ENCODE results near the gene GTF2IRD1. TPM values are rescaled to one million over a fixed set of nuclear protein-coding genes. Genes with fewer than 3 reads are reported as not detected.
A peak's percentile ranks its signal among the peaks of the same experiment; 100 is the strongest.

GTF2IRD1 gene
- total and polyA plus RNA-seq, 2 experiments from 2014 or later: 28.7 to 37.1 TPM

DNA sequence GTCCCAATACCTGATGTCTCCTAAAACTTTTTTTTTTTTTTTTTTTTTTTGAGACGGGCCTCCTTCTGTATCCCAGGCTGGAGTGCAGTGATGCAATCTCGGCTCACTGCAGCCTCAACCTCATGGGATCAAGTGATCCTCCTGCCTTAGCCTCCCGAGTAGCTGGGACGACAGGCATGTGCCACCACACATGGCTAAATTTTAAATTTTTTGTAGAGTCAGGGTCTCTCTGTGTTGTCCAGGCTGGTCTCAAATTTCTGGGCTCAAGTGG, 28.4 kb downstream of the GTF2IRD1 start:
- Histone ChIP-seq H3K4me3 (no peak overlapping the region), H3K4me1 (ENCODE audit: insufficient read depth) (peaks cover 19% of the 10 kb centered on the region), H3F3A (replicated peaks; ENCODE audit: low read depth) (no peaks in the 10 kb centered on the region; the same call in 1 of the 2 replicates), H3K27me3 (ENCODE audit: insufficient read depth) (no peaks in the 10 kb centered on the region), H2AFZ (no peak overlapping the region), H3K79me2 (replicated peaks; ENCODE audit: insufficient read depth) (peaks cover 72% of the 10 kb centered on the region), H3K36me3 (ENCODE audit: insufficient read depth) (no peaks in the 10 kb centered on the region), H3K9me2 (ENCODE audit: insufficient read depth) (no peaks in the 10 kb centered on the region), H3K27ac (ENCODE audit: low read depth) (peak overlapping the region; percentile 55; the same call in 1 of the 2 replicates), H3K4me2 (no peak overlapping the region), H4K20me1 (replicated peaks; ENCODE audit: insufficient read depth) (peaks cover 14% of the 10 kb centered on the region)
- Mint-ChIP-seq H3K36me3 (ENCODE audit: low read depth) (no peaks in the 10 kb centered on the region), H3K4me1 (peaks cover 28% of the 10 kb centered on the region), H3K4me3 (no peak overlapping the region), H3K27me3 (ENCODE audit: insufficient read depth, low read depth, poor library complexity) (peaks cover 18% of the 10 kb centered on the region), H3K27ac (no peak overlapping the region), H3K9me3 (no peaks in the 10 kb centered on the region)
- no peak for TF ChIP-seq EZH2 (IDR thresholded peaks at IDR 0.05; ENCODE audit: low read depth, unreplicated experiment)
- TF ChIP-seq CREB1 (CRISPR knock-in tag; IDR thresholded peaks at IDR 0.05; ENCODE audit: low read depth): no peak
- no peak for TF ChIP-seq NANOG (IDR thresholded peaks at IDR 0.05; ENCODE audit: borderline replicate concordance)
- no peak for TF ChIP-seq ZNF331 (CRISPR knock-in tag; IDR thresholded peaks at IDR 0.05; ENCODE audit: low read depth)
- no peak for TF ChIP-seq STAT1 (IDR thresholded peaks at IDR 0.05; ENCODE audit: unreplicated experiment)
- no peak for TF ChIP-seq JUNB (IDR thresholded peaks at IDR 0.05; ENCODE audit: unreplicated experiment)
- DNase-seq (ENCODE audit: low spot score): no peak
- no peak for ATAC-seq

DNA sequence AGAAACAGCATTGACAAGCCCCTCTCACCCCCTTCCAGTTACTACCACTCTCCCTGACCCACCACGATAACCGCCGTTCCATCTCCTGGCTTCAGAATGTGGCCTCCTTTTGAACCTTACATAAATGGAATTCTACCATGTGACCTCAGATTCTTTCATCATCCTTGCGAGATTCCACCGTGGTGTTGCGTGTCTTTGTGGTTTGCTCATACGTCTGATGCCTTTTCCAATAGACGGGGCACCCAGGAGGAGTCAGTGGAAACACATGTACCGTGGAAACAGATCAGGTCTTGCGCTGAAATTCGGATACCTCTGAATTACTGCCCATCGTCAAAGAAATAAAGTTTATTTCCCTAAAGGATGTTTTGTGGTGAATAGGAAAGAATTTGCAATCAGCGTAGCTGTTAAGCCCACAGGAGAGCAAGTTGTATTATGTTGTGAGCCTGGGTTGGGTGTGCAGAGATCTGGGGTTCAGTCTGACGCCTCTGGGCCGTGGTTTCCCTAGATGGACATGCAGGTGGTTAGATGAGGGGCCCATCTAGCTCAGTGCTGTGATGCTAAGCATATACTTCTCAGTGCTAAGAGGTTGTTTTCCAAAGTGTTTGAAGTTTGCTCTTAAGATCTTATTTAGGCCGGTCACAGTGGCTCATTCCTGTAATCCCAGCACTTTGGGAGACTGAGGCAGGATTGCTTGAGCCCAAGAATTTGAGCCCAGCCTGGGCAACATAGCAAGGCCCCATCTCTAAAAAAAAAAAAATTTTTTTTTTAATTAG, 29.1 kb downstream of the GTF2IRD1 start:
- H3K4me3 ChIP-seq: no peak overlapping the region
- peaks cover 19% of the 10 kb centered on the region for H3K4me1 ChIP-seq (ENCODE audit: insufficient read depth)
- H3K4me2 ChIP-seq: no peak overlapping the region
- H4K20me1 ChIP-seq (replicated peaks; ENCODE audit: insufficient read depth): peaks cover 14% of the 10 kb centered on the region
- Mint-ChIP-seq H3K9me3 (no peaks in the 10 kb centered on the region), H3K4me3 (no peak overlapping the region), H3K36me3 (ENCODE audit: low read depth) (no peaks in the 10 kb centered on the region), H3K27ac (peak overlapping the region; percentile 43), H3K27me3 (ENCODE audit: insufficient read depth, low read depth, poor library complexity) (peaks cover 18% of the 10 kb centered on the region), H3K4me1 (peaks cover 27% of the 10 kb centered on the region)
- H3K9me2 ChIP-seq (ENCODE audit: insufficient read depth): no peaks in the 10 kb centered on the region
- no peaks in the 10 kb centered on the region; the same call in 1 of the 2 replicates for H3F3A ChIP-seq (replicated peaks; ENCODE audit: low read depth)
- no peak overlapping the region for H2AFZ ChIP-seq
- peaks cover 78% of the 10 kb centered on the region for H3K79me2 ChIP-seq (replicated peaks; ENCODE audit: insufficient read depth)
- ATAC-seq: no peak
- H3K27ac ChIP-seq (ENCODE audit: low read depth): peak overlapping the region; percentile 55
- H3K36me3 ChIP-seq (ENCODE audit: insufficient read depth): no peaks in the 10 kb centered on the region
- DNase-seq (ENCODE audit: low spot score): no peak
- H3K27me3 ChIP-seq (ENCODE audit: insufficient read depth): no peaks in the 10 kb centered on the region
- TF ChIP-seq EZH2 (IDR thresholded peaks at IDR 0.05; ENCODE audit: low read depth, unreplicated experiment) (no peak), STAT1 (IDR thresholded peaks at IDR 0.05; ENCODE audit: unreplicated experiment) (no peak), ETS1 (IDR thresholded peaks at IDR 0.05) (no peak), ZNF331 (CRISPR knock-in tag; IDR thresholded peaks at IDR 0.05; ENCODE audit: low read depth) (no peak), JUNB (IDR thresholded peaks at IDR 0.05; ENCODE audit: unreplicated experiment) (no peak), NANOG (IDR thresholded peaks at IDR 0.05; ENCODE audit: borderline replicate concordance) (no peak)
- TF ChIP-seq, protein P1, sequence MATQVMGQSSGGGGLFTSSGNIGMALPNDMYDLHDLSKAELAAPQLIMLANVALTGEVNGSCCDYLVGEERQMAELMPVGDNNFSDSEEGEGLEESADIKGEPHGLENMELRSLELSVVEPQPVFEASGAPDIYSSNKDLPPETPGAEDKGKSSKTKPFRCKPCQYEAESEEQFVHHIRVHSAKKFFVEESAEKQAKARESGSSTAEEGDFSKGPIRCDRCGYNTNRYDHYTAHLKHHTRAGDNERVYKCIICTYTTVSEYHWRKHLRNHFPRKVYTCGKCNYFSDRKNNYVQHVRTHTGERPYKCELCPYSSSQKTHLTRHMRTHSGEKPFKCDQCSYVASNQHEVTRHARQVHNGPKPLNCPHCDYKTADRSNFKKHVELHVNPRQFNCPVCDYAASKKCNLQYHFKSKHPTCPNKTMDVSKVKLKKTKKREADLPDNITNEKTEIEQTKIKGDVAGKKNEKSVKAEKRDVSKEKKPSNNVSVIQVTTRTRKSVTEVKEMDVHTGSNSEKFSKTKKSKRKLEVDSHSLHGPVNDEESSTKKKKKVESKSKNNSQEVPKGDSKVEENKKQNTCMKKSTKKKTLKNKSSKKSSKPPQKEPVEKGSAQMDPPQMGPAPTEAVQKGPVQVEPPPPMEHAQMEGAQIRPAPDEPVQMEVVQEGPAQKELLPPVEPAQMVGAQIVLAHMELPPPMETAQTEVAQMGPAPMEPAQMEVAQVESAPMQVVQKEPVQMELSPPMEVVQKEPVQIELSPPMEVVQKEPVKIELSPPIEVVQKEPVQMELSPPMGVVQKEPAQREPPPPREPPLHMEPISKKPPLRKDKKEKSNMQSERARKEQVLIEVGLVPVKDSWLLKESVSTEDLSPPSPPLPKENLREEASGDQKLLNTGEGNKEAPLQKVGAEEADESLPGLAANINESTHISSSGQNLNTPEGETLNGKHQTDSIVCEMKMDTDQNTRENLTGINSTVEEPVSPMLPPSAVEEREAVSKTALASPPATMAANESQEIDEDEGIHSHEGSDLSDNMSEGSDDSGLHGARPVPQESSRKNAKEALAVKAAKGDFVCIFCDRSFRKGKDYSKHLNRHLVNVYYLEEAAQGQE (IDR thresholded peaks at IDR 0.05; ENCODE audit: unreplicated experiment): no peak
- TF ChIP-seq, protein P2, sequence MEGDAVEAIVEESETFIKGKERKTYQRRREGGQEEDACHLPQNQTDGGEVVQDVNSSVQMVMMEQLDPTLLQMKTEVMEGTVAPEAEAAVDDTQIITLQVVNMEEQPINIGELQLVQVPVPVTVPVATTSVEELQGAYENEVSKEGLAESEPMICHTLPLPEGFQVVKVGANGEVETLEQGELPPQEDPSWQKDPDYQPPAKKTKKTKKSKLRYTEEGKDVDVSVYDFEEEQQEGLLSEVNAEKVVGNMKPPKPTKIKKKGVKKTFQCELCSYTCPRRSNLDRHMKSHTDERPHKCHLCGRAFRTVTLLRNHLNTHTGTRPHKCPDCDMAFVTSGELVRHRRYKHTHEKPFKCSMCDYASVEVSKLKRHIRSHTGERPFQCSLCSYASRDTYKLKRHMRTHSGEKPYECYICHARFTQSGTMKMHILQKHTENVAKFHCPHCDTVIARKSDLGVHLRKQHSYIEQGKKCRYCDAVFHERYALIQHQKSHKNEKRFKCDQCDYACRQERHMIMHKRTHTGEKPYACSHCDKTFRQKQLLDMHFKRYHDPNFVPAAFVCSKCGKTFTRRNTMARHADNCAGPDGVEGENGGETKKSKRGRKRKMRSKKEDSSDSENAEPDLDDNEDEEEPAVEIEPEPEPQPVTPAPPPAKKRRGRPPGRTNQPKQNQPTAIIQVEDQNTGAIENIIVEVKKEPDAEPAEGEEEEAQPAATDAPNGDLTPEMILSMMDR (conservative IDR thresholded peaks at IDR 0.05; ENCODE audit: low read depth in 2 of 2): no peak
